Measurements from ENCODE around the gene RAB23.

The RAB23 gene

DNA sequence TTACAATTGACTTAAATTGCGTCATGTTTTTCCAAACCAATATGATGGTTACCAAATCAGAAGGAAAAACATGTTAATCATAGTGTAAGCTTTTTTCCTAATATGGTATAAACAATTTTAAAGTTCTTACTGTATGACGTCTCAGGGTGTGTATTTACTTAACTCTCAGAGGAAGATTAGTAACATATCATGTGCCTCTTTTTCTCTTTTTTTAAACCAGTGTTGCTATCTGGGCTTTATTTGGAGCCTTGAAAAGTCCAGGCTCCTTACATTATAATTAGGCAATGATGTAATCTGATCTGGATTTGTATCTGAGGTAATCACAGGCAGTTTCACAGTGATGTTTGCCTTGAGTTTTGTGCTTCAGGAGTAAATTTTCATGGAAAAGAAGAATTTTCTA, 20.4 kb upstream of the RAB23 start:
- DNase-seq: no peak

DNA sequence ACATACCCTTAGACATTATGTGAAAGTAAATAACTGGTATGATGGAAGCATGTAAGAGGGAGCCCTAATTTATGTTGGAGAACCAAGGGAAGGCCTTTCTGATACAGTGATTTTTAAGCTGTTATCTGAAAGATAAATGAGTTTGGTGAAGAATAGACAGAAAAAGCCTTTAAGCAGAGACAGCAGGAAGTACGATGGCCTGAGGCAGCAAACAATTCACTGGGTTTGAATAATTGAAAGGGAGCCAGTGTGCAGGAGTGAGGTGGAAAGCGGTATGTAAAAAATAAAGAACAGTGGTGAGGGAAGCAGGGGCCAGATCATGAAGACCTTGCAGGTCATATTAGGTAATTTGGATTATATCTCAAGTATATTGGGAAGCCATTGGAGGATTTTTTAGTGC, 4.1 kb upstream of the RAB23 start:
- no peak for DNase-seq

DNA sequence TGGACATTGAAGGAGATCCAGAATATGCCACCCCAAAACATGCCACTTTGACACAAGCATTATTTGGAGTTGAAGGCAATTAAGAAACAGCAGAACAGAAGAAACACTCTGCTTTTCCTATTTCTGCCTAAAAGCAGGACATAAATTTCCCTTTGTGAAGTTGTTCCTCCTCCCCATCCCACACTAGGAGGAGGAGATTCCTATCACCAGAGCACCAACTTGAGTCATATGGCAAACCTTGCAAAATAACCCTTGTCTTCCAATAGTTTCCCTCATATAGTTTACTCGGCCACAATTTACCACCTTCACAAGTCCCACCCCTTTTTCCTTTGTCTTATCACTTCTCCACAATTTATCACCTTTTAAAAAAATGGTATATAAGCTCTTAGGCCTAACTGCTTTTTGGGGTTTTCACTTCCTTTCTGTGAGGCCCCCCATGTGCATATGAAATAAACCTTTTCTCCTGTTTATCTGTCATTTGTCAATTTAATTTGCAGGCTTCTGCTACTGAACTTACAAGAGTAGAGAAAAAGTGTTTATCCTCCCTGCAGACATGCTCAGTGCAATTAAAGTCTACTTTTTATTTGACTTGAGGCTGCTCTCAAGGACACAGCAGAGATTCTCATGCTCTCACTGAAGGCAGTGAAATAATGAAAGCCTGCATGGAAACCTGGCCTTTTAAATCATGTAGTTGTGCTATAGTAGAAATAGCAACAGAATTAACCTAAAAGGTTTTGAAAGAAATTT, 2.8 kb upstream of the RAB23 start:
- DNase-seq: no peak

DNA sequence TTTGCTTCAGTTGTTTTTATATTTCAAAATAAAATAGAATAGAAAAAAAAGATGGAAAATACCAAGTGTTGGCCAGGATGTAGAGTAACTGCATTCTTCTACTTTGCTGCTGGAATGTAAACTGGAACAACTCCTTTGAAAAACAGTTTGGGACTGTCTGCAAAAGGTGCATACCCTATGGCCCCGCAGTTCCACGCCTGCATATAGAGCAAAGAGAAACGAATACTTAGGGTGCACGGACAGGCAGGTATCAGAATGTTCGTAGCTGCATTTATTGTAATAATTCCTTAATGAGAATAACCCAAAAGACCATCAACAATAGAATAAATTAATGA, 603 bp upstream of the RAB23 start:
- DNase-seq: peak in 2 of 6 experiments; percentile 30 to 53

DNA sequence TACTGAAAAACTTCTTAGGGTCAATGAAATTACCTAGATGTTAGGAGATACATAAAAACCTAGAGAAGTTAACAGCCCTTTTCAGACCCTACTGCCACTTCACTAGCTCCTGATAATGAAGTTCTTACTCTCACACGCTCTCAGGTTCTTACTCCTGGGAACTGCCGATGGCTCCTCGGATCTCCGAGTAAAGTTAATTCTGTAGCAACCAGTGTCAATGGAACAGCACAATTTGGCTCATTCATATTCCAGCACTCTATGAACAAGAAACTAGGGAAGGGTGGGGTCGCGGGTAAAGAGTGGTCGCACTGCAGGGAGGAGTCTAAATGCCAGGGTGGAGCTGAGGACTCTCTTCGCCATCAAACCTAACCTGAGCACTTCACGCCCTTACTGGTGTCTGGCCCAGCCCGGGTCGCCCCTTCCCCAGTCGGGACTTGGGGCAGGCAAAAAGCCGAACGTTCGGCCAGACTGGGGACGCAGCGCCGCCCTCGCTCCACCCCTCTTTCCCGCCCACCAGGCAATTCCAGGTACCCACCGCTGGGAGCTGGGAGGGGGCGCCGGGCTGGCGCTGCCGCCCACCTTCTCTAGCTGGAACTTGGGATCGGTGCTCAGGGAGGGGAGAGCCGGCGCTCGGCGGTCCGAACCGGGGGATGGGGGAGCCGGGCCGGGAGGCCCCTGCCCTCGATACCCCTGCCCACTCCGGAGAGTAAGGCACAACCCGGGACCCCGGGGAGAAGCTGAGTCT, 744 bp downstream of the RAB23 start:
- DNase-seq: peak in 5 of 6 experiments; percentile 6 to 63 (median 44)

DNA sequence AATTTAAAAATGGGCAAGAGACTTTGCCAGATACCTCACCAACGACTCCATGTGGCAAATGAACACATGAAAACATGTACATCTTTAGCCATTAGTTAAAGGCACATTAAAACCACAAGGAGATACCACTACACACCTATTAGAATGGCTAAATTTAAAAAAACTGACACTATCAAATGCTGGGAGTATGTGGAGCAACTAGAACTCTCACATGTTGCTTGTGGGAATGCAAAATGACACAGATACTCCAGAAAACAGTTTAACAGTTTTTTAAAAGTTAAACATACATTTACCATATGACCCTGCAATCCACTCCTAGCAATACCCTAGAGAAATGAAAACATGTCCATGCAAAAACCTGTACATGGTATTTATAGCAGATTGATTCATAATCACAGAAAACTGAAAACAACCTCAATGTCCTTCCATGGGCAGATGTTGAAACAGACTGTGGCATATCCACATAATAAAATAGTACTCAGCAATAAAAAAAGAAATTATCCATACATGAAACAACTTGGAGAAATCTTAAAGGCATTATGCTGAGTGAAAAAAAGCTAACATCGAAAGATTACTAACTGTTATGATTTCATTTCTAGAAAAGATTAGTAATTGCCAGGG, 1.9 kb downstream of the RAB23 start:
- no peak for DNase-seq

DNA sequence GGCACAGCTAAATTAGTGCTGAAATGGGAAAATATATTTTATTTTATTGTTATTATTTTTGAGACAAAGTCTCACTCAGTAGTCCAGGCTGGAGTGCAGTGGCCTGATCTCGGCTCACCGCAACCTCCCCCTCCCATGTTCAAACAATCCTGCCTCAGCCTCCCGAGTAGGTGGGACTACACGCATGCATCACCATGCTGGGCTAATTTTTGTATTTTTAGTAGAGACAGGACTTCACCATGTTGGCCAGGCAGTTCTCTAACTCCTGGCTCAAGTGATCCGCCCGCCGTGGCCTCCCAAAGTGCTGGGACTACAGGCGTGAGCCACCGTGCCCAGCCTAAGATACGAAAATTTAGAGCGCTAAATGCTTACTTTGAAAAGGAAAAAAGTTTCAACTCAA, 4.8 kb downstream of the RAB23 start:
- DNase-seq: no peak

DNA sequence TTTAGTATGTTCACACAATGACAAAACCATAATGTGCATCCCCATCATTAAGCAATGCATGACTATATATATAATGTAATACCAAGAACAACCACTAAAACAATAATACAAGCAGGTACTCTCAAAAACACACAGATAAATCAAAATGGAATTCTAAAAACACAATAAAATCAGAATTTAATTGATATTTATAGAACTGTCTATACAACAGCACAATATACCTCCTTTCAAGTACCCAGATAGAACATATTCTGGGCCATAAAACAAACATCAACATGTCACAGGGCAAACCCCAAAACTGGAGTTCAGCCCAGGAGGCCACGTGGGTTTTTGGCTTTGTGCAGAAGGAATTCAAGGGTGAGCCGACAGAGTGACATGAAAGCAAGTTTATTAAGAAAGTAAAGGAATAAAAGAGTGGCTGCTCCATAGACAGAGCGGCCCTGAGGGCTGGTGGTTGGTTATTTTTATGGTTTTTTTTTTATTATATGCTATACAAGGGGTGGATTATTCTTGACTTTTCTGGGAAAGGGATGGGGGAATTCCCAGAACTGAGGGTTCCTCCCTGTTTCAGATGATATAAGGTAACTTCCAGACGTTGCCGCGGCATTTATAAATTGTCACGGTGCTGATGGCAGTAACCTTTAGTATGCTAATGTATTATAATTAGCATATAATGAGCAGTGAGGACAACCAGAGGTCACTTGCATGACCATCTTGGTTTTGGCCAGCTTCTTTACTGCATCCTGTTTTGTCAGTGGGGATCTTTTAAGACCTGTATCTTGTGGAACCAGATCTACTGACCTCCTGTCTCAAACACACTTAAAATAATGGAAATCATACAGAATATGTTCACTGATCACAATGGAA, 5.6 kb downstream of the RAB23 start:
- DNase-seq: no peak

DNA sequence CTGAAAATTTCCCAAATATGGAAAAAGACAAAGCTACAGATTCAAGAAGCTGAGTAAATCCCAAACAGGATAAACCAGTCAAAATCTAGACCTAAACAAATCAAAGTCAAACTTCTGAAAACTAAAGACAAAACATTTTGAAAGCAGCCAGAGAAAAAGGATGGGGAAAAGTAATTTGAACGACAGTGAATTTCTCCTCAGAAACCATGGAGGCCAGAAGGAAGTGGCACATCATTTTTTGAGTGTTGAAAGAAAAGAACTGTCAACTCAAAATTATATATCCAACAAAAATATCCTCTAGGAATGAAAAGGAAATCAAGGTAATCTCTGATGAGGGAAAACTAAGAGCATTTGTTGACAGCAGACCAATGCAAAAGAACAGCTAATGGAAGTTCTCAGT, 6.8 kb downstream of the RAB23 start:
- DNase-seq: no peak

DNA sequence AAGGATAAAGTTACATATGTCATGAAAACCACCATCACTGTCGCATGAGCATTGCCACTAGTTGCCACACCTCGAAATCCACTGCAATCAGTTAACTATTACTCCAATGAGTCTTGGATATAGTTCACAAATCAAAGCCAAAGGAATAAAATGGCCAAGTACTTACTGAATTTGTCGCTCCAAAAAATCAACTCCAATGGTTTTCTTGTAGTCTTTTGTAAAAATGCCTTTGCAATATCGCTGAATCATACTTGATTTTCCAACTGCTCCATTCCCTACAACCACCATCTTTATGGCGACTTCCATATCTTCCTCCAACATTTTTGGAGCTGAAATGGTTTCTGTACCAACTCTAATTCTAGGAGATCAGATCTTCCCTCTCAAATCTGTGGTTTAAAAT, 12.0 kb downstream of the RAB23 start:
- DNase-seq: no peak

DNA sequence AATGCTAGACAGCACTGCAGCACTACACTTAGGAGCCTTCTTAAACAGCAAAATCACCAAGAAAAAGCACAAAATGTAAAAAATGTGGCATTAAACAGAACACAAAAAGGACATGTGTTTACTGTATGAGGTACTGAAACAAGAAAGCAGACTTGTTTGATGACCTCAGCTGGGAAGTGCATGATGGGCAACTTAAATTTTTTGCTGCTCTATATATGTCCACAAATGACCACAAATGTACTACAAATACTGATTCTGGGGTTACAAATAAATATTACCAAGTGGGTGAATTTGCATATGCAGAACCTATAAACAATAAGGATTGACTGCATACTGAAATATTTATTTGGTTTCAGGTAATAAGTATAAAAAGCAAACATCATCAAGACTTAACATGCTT, 13.1 kb downstream of the RAB23 start:
- no peak for DNase-seq

DNA sequence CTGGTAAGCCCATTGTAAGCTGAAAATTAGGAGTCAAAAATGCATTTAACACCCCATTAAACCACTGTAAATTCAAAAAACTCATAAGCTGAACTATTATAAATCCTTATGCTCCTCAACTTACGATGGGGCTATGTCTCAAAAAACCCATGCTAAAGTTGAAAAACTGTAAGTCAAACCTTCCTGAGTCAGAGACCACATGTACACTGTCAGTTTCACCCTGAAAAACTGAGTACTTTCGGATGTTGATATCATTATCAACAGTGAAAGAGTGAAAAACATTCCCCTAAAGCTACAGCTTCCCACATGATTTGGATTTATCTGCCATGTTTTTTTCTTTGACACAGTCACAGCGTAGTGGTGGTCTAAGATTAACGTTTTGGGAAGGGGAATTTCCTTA, 14.2 kb downstream of the RAB23 start:
- no peak for DNase-seq

DNA sequence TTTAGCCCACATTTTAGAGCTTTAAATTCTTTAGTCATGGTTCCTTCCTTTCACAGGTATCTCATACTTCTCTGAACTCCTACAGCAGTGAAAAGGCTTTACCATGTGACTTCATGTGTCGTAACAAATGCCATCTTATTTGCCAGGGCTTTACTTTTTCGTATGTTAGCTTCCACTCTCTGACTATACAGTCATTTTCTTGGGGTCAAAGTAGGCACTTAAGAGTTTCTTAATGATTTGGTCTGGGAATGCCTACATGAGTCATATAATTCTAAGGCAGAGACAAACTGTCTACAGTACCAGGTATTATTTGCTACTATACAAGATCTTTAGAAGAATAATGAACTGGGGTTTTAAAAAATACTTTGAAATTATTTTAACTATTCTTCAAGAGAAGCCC, 15.0 kb downstream of the RAB23 start:
- no peak for DNase-seq

DNA sequence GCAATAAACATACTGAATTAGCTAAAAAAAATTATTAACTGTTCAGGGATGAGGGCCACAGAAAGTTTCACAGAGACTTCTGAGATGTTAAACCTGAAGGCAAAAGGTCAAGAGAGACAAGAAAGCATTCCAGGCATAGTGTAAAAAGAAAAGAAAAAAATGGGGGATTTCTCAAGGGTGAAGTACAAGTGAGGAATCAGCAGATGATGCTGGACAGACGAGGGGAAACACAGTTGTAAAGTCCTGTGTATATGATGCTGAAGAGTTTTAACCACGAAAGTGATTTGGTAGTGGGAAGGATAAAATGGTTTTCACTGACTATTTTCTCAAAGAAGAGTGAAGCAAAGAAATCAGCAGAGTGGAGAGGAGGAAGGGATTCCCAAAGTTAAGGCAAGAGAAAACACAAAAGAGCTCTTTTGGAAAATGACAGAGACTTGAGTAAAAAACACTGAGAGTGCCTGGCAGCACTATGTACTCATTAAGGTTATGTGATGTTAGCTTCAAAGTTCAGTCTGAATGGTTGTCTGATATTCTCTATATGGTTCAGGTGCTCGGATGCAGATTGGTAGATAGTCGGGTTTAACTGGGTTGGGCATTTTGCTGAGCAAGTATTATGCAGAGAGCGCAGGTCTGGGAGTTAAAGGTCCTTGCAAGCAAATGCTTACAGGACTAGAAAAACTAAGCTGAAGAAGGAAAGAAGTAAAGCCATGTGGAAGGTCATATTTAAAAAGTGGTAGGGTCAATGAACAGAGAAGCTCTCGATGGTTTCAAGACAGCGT, 16.4 kb downstream of the RAB23 start:
- DNase-seq: no peak

DNA sequence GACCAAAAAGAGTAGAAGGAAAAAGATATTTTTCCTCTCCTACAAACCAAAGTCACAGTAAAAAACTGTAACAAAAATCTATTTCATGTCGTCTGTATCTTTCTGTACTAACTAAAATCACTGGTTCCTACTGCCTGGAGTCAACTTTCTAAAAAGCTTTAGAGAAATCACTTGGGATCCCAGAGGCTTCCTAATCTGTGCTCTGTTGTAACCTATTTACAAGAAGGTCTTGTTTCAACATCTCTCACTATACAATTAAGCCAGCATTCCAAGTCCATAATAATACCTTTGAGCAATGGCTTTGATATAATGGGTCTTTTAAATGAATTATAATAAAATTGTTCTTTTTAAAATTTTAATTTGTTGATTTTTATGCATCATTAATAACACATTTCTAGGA, 20.4 kb downstream of the RAB23 start:
- DNase-seq: no peak

DNA sequence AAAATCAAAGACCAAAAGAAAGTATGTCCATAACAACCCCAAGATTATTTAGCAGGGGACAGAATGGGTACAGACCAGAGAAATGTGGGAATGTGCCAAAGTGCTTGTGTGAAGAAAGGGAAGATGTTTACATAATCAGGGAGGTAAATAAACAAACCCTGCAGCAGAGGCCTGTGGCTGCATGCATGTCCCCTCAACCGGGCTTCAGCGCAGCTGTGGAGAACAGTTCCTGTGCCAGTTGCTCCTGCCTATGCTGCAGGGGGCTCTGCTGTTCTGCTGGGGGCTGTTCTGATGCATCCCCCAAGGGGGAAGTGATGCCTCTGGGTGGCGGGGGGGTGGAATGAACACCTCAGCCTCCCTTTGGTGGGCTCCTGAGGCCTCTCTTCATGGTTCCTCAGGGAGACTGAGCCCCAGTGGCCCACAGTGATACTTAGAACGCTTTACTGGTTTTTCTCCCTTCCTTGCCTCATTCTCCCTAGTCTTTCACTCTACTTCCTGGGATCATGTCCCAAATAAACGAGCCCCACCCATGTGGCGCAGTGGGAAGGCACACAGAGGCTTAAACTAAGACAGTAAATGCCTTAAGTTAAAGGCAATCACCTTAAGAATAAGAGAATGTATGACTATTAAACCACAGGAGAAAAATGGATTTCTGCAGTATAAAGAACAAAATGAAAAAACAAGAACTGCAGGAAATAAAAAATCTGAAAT, 23.0 kb downstream of the RAB23 start:
- DNase-seq: no peak

DNA sequence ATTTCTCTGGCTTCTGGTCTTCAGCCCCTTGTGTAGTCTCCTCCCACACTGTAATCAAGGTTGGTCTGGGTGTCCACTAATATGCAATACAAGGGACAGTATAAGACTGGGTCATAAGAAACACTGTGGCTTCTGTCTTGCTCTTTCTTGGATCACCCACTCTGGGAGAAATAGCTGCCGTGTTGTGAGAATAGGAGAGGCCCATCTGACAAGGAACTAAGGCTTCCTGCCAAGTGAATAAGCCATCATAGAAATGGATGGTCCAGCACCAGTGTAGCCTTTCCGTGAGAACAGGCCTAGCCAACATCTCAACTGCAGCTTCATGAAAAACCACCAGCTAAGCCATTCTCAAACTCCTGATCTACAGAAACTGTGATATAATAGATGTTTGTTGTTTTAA, 26.6 kb downstream of the RAB23 start:
- DNase-seq: no peak

DNA sequence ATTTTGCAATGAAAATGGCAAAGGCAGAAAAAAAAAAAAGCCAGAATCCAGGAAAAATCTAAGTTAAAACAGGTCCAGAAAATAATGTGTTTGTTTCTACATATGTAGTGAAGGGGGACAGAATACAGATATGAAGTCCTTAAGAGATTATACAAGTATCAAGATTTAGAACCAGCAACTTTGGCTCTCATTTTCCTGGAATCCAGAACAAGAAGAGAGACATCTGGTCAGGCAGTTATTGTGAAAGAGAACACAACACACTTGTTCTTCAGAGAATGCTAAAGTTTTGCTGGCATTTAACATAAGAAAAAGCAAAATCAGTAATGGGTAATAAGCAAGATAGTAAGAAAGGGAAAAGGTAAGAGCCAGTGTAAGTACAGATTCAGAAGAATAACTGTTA, 28.9 kb downstream of the RAB23 start:
- DNase-seq: no peak

DNA sequence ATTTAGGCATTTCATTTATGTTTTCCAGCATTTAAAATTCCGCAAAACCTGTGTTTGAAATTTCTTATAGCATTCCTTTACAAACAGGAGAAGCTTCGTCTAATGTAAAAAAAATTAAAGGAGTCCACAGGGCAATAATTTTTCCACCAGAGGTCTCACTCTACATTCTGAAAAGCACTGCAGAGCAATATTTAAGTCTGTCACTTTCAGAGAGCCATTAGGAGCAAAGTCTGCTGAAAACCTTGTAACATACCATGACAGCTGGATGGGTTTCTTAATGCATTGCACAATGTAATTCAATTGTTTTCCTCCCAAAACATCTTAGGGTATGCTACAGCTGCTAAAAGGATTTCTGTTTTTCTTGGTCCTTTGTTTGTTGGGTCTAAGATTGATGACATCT, 32.0 kb downstream of the RAB23 start:
- DNase-seq: peak in 2 of 6 experiments; percentile 5 to 12

DNA sequence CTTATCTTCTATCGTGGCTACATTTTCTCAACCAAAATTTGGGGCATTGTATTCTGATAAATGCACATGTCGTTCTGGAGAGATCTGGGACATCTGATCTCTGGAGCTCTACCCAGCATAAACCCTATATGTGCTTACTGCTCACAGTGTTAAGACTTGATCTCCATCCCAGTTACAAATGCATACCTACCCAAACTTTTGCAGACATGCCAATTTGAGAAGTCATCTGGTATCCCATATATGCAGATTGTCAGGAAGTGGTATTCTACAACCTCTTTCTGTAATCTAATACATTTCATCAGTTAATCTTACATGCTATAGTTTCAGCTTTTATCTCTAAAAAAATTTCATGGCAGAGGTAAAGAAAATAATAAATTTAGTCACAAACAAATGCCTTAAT, 38.8 kb downstream of the RAB23 start:
- DNase-seq: no peak

DNA sequence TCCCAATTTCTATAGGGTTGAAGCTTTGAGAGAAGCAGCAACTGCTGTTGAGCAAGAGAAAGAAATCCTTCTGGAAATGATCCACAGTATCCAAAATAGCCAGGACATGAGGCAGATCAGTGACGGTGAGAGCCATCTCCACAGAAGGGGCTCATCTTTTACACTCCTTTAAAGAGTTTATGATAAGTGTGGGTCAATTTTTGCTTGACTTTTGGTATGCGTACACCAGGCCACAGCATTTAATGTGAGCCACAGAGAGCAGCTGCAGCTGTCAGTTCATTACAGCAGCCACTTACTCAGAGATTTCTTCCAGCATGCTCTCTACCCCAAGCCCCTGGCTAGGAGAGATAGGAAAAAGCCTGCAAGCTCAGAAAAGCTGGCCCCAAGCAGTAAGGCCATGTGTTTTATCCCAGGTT, 40.1 kb downstream of the RAB23 start:
- no peak for DNase-seq

DNA sequence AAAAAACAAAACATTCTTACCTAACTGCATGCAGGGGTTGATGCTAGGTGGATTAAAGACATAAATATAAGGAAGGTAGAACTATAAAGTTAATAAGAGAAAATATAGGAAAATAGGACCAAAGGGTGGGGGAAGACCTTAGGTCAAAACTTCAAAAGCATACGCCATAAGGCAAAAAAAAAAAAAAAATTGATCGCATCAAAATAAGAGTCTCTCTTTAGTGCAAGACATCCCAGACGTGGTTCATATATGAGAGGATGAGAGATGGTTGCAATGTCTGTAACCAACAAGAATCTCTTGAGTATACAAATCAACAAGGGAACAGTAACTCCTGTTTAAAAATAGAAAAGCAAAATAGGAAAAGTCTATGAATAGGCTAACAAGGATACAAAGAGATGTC, 41.5 kb downstream of the RAB23 start:
- DNase-seq: no peak
